Activated naive CD4-positive, alpha-beta T cell treated with Interleukin-2 at 50 U/mL for 16 hours (primary cell): ENCODE measurements around the gene SLC38A1.

ENCODE experiments used
- DNase-seq: peaks from one replicate; pipeline ENCODE4 v3.0.0-alpha.2; 2020

Gene SLC38A1

DNA sequence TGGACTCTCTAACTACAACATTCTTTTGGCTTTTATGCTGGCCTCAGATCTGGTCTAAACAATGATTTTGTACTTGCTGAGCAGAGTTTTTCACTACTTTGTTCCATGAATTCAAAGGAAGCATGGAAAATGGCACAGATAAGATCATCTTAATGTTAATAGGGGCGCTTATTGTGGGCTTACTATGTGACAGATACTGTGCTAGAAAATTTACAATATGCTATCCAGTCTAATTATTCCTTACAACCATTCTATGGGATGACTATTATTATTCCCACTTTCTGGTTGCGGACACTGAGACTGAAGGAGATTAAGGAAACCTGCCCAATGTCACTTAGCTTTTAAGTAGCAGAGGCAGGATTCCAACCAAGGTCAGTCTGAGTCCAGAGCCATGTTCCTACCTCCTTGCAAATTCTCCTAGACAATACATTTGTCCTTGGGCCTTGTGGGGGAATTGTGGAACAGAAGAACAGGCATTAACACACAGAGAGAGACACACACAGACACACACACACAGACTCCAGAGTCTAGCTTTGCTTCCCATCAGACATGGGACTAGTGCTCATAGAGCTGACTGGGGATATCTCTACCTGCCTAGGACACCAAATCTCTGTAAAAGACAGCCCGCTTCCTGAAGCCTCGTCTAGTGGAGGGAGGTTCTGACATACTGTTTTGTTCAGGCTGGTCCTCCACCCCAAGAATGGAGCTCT lies 107.7 kb downstream of the SLC38A1 start:
- no peak for DNase-seq

- DNase-seq: no peak
Measured at GRCh38 chr12:46160101-46160980, 108.5 kb downstream of the SLC38A1 start.

- DNase-seq: no peak
Measured at GRCh38 chr12:46159309-46159901, 109.4 kb downstream of the SLC38A1 start.

DNA sequence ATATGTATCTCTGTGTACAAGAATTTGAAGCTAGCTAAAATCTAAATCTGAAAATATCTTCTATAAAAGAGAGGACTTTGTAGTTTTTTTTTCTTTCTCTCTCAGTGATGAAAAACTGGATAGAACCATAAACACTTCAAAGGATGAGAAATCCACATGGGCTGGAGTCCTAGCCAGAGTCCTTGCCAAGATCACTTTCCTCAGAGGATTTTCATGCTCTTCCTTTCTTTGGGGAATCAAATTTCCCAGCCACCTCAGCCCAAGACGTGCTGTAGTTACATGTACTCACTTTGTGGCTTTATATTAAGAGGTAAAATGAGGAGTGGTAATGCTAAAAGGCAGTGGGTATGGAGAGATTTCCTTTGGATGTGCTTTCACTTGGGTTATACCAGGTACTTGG lies 110.3 kb downstream of the SLC38A1 start:
- no peak for DNase-seq

DNA sequence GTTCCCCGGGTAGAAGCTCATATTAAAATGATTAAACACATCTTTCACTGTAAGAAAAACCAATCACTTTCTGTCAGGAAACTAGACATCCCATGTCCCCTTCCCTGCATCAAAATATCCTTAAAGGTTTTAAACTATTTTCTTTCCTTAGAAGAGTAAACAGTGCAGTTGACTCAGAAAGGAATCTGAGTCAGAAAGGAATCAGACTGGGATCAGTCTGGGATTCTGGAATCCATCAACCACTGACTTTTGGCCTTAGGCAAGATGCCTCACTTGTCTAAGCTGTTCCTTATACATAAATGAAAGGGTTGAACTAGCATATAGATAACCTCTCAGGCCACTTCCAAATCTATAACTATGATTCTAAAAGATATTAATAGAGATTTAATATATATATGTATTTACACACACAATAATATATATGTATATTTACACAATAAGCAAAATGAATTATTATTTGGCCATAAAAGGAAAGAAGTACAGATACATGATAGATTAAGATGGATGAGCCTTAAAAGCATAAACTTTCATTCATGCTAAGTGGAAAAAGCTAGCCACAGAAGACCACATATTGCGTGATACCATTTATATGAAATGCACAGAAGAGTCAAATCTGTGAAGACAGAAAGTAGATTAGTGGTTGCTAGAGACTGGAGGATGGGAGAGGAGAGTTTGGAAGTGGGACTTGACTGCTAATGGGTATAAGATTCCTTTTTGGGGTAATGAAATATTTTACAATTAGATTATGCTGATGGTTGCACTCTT lies 114.4 kb downstream of the SLC38A1 start:
- no peak for DNase-seq

DNA sequence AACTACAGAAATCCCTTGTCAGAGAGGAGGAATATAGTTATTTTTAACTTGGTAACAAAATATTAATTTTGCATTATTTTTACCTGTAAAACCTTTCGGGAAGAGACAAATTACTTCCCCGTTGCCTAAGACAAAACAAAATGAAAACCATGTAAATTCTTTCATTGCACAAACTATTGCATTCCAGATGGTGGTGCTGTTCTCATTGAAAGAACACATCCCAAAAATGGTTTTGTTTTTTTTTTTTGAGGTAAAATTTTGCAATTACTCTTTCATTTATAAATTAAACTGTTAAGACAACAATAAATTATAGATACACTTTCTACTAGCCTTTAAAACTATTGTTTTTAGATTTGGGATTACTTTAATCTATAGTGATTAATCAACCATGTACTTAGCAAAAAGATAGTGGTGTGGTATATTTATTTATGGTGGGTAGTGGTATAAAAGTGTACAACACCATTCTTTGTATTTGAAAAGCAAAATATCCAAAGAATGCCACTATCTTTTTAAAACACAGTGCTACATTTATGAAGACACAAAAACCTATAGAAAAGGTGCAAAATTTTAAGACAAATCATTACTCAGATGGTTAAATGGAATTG lies 115.5 kb downstream of the SLC38A1 start:
- no peak for DNase-seq

GRCh38 chr12:46152456-46152855 lies 116.4 kb downstream of the SLC38A1 start:
- DNase-seq: no peak

DNA sequence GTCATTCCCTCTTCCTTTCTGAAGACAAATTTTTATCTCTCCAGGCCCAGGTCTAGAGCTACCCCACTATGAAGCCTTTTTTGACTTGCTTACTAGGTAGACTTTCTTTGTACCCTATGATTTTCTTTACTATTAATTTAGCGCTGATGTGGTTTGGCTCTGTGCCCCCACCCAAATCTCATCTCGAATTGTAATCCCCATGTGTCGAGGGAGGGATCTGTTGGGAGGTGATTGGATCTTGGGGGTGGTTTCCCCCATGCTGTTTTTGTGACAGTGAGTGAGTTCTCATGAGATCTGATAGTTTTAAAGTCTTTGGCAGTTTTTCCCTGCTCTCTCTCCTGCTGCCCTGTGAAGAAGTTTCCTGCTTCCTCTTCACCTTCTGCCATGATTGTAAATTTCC lies 118.1 kb downstream of the SLC38A1 start:
- no peak for DNase-seq

GRCh38 chr12:46149905-46150304 lies 118.9 kb downstream of the SLC38A1 start:
- DNase-seq: no peak

- DNase-seq: no peak
Measured at GRCh38 chr12:46149079-46149464, 119.8 kb downstream of the SLC38A1 start.

- DNase-seq: no peak
Measured at GRCh38 chr12:46148327-46149078, 120.3 kb downstream of the SLC38A1 start.

DNA sequence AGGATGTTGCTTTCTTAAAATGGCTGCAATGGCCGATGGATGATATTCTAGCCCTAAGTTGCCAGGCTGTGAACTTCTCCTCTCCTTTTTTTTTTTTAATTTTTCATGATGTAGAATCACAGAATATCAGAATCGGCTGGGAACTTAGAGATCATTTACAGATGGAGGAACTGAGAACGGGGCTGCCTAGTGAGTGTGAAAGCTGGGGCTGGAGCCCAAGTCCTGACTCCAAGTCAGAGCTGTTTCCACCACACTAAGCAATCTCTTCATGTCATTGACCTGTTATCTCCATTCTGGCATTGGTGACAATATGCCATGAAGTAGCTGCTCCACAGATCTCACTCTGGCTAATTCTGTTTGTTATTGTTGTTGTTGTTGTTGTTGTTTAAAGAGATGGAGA lies 121.7 kb downstream of the SLC38A1 start:
- DNase-seq: no peak

- no peak for DNase-seq
Measured at GRCh38 chr12:46145881-46146280, 123.0 kb downstream of the SLC38A1 start.

DNA sequence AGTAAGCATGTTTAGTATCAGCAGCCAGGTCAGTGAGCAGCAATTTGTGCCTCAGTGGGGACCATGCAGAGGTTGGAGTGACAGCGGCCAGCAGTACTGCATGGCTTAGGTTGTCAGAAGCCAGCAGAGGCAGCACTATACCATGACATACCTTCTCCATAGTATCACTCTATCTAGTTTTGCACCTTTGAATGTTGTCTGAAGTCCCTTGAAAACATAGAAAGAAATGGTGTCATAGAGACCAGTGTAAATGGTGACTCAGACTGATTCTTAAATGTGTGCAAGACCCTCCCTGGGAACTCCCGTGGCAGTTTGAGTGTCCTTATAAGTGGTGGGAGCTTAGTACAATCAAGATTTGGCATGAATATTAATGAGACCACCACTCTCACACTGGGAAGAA lies 124.4 kb downstream of the SLC38A1 start:
- no peak for DNase-seq

DNA sequence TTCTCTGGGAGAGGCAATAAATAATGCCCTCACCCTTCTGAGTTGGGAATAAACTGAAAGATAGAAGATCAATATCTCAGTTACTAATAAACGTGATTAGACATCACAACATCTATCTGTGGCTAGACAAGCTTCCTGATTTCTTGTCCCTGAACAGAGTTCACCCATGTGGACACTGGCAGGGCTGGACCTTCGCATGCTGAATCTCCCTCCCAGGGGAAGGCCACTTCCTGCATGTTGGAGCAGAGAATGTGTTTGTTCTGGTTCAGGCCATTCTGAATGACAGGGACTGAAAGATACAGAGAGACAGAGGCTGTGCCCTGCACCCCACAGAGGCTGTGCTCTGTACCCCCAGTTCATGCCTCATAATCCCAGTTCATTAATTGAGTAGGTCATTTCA lies 132.6 kb downstream of the SLC38A1 start:
- DNase-seq: no peak

- DNase-seq: no peak
Measured at GRCh38 chr12:46135750-46136149, 133.1 kb downstream of the SLC38A1 start.

GRCh38 chr12:46134852-46135251 lies 134.0 kb downstream of the SLC38A1 start:
- no peak for DNase-seq

GRCh38 chr12:46134205-46134811 lies 134.5 kb downstream of the SLC38A1 start:
- DNase-seq: no peak

DNA sequence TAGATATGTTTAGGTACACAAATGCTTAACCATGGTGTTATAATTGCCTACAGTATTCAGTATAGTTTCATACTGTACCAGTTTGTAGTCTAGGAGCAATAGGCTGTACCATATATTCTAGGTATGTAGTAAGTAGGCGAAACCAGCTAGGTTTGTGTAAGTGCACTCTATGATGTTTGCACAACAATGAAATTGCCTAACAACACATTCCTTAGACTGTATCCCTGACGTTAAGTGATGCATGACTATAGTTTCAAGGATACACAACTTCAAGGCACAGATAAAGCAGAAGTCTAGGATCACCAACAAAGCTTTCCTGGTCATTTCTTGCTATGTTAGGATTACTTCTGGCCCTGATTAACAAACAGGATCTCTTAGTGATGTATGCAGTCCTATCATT lies 135.1 kb downstream of the SLC38A1 start:
- DNase-seq: no peak
